ENCODE data around the gene DCST1. TPM values are rescaled to one million over a fixed set of nuclear protein-coding genes. Genes with fewer than 3 reads are reported as not detected.

Gene DCST1
- total RNA-seq, 4 donors from 2014 or later = 0.42 TPM; not detected in 3

- H3K4me3 ChIP-seq = peak overlapping the region; percentile 65 to 89 (median 74)
- WGBS = 13% methylated on average over 10 of the region's 14 CpGs
- TF ChIP-seq POLR2AphosphoS5 (IDR thresholded peaks at IDR 0.05) (no peak), CTCF (IDR thresholded peaks at IDR 0.05) (no peak), POLR2A (IDR thresholded peaks at IDR 0.05; ENCODE audit: low read depth) (no peak), EP300 (IDR thresholded peaks at IDR 0.05) (no peak)
- peaks cover 0 to 7% (median 0%) of the 10 kb centered on the region in 4 donors for H3K27me3 ChIP-seq
- intact Hi-C loops (cut with DNase I) = loop anchor here (5.0 kb wide), 1 partner anchor 102 kb away; the partner anchor contains the start of gene PYGO2
- no peak for DNase-seq (ENCODE audit: extremely low spot score)
- peak overlapping the region; percentile 69 to 84 (median 80) for H3K27ac ChIP-seq (replicated peaks in 1 of 4)
- H3K36me3 ChIP-seq = peaks cover 0 to 39% (median 27%) of the 10 kb centered on the region in 4 donors
- no peaks in the 10 kb centered on the region for H3K9me3 ChIP-seq
- peaks cover 37 to 46% (median 42%) of the 10 kb centered on the region in 4 donors for H3K4me1 ChIP-seq
Measured at GRCh38 chr1:155064111-155064831, 30.6 kb downstream of the DCST1 start.

GRCh38 chr1:155064832-155065429 lies 31.3 kb downstream of the DCST1 start:
- Histone ChIP-seq H3K27me3 (peaks cover 0 to 7% (median 0%) of the 10 kb centered on the region in 4 donors), H3K4me1 (peaks cover 38 to 49% (median 45%) of the 10 kb centered on the region in 4 donors), H3K36me3 (peaks cover 0 to 33% (median 21%) of the 10 kb centered on the region in 4 donors), H3K4me3 (no peak overlapping the region), H3K9me3 (no peaks in the 10 kb centered on the region), H3K27ac (replicated peaks in 1 of 4) (no peak overlapping the region)
- 78% methylated on average over 5 of the region's 5 CpGs for WGBS
- intact Hi-C loops (cut with DNase I) = loop anchor here (5.0 kb wide), 1 partner anchor 103 kb away; the partner anchor contains the start of gene PYGO2
- DNase-seq (ENCODE audit: extremely low spot score) = no peak
- TF ChIP-seq EP300 (IDR thresholded peaks at IDR 0.05) (no peak), POLR2A (IDR thresholded peaks at IDR 0.05; ENCODE audit: low read depth) (no peak), CTCF (IDR thresholded peaks at IDR 0.05) (no peak)

GRCh38 chr1:155066777-155067176 lies 33.2 kb downstream of the DCST1 start:
- Histone ChIP-seq H3K9me3 (no peaks in the 10 kb centered on the region), H3K36me3 (peaks cover 0 to 16% (median 6%) of the 10 kb centered on the region in 4 donors), H3K27ac (replicated peaks in 1 of 4) (no peak overlapping the region), H3K4me3 (no peak overlapping the region), H3K27me3 (peaks cover 0 to 5% (median 0%) of the 10 kb centered on the region in 4 donors), H3K4me1 (peaks cover 43 to 55% (median 49%) of the 10 kb centered on the region in 4 donors)
- intact Hi-C loops (cut with DNase I) = no loop called here
- DNase-seq (ENCODE audit: extremely low spot score) = no peak
- TF ChIP-seq POLR2AphosphoS5 (IDR thresholded peaks at IDR 0.05) (no peak), EP300 (IDR thresholded peaks at IDR 0.05) (no peak), POLR2A (IDR thresholded peaks at IDR 0.05; ENCODE audit: low read depth) (no peak), CTCF (IDR thresholded peaks at IDR 0.05) (no peak)
- WGBS = 78% methylated on average over 5 of the region's 8 CpGs

GRCh38 chr1:155068599-155068998 lies 35.0 kb downstream of the DCST1 start:
- no peak for TF ChIP-seq POLR2AphosphoS5 (IDR thresholded peaks at IDR 0.05)
- TF ChIP-seq CTCF (IDR thresholded peaks at IDR 0.05) = no peak
- TF ChIP-seq EP300 (IDR thresholded peaks at IDR 0.05) = no peak
- TF ChIP-seq POLR2A (IDR thresholded peaks at IDR 0.05; ENCODE audit: low read depth) = no peak
- intact Hi-C loops (cut with DNase I) = no loop called here
- H3K4me3 ChIP-seq = no peak overlapping the region
- H3K4me1 ChIP-seq = peaks cover 25 to 39% (median 32%) of the 10 kb centered on the region in 4 donors
- WGBS = 92% methylated on average over 3 of the region's 3 CpGs
- DNase-seq (ENCODE audit: extremely low spot score) = no peak
- H3K9me3 ChIP-seq = no peaks in the 10 kb centered on the region
- H3K27ac ChIP-seq (replicated peaks in 1 of 4) = no peak overlapping the region
- no peaks in the 10 kb centered on the region for H3K27me3 ChIP-seq
- H3K36me3 ChIP-seq = peaks cover 0 to 5% (median 3%) of the 10 kb centered on the region in 4 donors

All from esophagus muscularis mucosa (tissue), 4 donors.